Endodermal cell (in vitro differentiated cells): ENCODE data around the gene USP47. TPM values are rescaled to one million over a fixed set of nuclear protein-coding genes. Genes with fewer than 3 reads are reported as not detected.

Source experiments
- DNase-seq: peaks from one replicate; pipeline ENCODE4 v3.0.0-alpha.2; 2017
- H3K27ac ChIP-seq: 2 replicates; pipeline ENCODE4 v1.5.1; 2013; ENCODE audit warnings: mild to moderate bottlenecking, low read depth, low read length, moderate library complexity
- H3K27me3 ChIP-seq: 2 replicates; pipeline ENCODE4 v1.6.1; 2013; ENCODE audit warnings: mild to moderate bottlenecking, low read length, moderate library complexity; ENCODE audit not compliant: insufficient read depth, control insufficient read depth, poor library complexity, severe bottlenecking
- H3K36me3 ChIP-seq: 2 replicates; pipeline ENCODE4 v1.7.0; 2013; ENCODE audit warnings: mild to moderate bottlenecking, low read length, moderate library complexity; ENCODE audit not compliant: control insufficient read depth, insufficient read depth
- H3K4me1 ChIP-seq: one replicate; pipeline ENCODE4 v1.7.0; 2013; ENCODE audit warnings: low read length; ENCODE audit not compliant: control insufficient read depth, insufficient read depth
- H3K4me3 ChIP-seq: 2 replicates; pipeline ENCODE4 v1.5.1; 2013; ENCODE audit warnings: mild to moderate bottlenecking, low read length, moderate library complexity
- H3K9ac ChIP-seq: 2 replicates; pipeline ENCODE4 v1.6.1; 2013; ENCODE audit warnings: mild to moderate bottlenecking, low read length, moderate library complexity; ENCODE audit not compliant: poor library complexity, severe bottlenecking; ENCODE audit errors: extremely low read depth
- H3K9me3 ChIP-seq: 2 replicates; pipeline ENCODE4 v1.6.1; 2013; ENCODE audit warnings: mild to moderate bottlenecking, low read length, moderate library complexity; ENCODE audit not compliant: control insufficient read depth
- H3K27ac Mint-ChIP-seq: 2 replicates; pipeline ENCODE4 v1.8.0; 2020; ENCODE audit warnings: mixed read lengths
- H3K27me3 Mint-ChIP-seq: 2 replicates; pipeline ENCODE4 v1.8.0; 2021; ENCODE audit warnings: mild to moderate bottlenecking, mixed read lengths; ENCODE audit not compliant: insufficient read depth
- H3K36me3 Mint-ChIP-seq: 2 replicates; pipeline ENCODE4 v1.8.0; 2020; ENCODE audit warnings: low read depth, mixed read lengths
- H3K4me1 Mint-ChIP-seq: 2 replicates; pipeline ENCODE4 v1.8.0; 2020; ENCODE audit warnings: mixed read lengths
- H3K4me3 Mint-ChIP-seq: 2 replicates; pipeline ENCODE4 v1.8.0; 2020; ENCODE audit warnings: mild to moderate bottlenecking, moderate library complexity, mixed read lengths
- H3K9me3 Mint-ChIP-seq: 2 replicates; pipeline ENCODE4 v1.8.0; 2020; ENCODE audit warnings: mild to moderate bottlenecking, mixed read lengths
- WGBS, 2 experiments: methylation state at CpG; one replicate each; pipeline versions ENCODE4 v1.1.5 to v1.1.7; 2013; ENCODE audit warnings: missing lambda C conversion rate in 2 of 2, mixed read lengths in 1 of 2; ENCODE audit not compliant: insufficient coverage in 1 of 2, insufficient read length in 1 of 2; 5-methylcytosine and 5-hydroxymethylcytosine counted together
- total RNA-seq, 2 donors: library from RNA; stranded (reverse); fragmentation: NEBNext Ultra II Directional in 1 of 2; extraction: Animal tissue kit (Norgen Biotek cat#: 25700) in 1 of 2; gene quantifications; 2 replicates in 1 of 2; 3 replicates in 1 of 2; pipeline ENCODE4 v1.2.1, GENCODE V29; 2021
- TF ChIP-seq, protein P1 (sequence below): fragments of 200-600 bp; sonication (generic); conservative IDR thresholded peaks from 2 replicates; pipeline ENCODE4 v1.5.0; 2021; ENCODE audit warnings: antibody characterized with exemption, mild to moderate bottlenecking

Gene USP47
- total RNA-seq, 2 donors from 2014 or later: 26.3 to 26.9 TPM

GRCh38 chr11:11992257-11993212, 150.8 kb downstream of the USP47 start:
- peak overlapping the region; percentile 26 for H3K4me3 ChIP-seq
- H3K27me3 Mint-ChIP-seq: no peaks in the 10 kb centered on the region
- no peaks in the 10 kb centered on the region for H3K9me3 Mint-ChIP-seq
- no peak overlapping the region for H3K9ac ChIP-seq
- H3K27ac ChIP-seq: no peak overlapping the region
- H3K4me1 ChIP-seq: peaks cover 15% of the 10 kb centered on the region
- no peaks in the 10 kb centered on the region for H3K9me3 ChIP-seq
- DNase-seq: peak; percentile 88
- TF ChIP-seq, protein P1, sequence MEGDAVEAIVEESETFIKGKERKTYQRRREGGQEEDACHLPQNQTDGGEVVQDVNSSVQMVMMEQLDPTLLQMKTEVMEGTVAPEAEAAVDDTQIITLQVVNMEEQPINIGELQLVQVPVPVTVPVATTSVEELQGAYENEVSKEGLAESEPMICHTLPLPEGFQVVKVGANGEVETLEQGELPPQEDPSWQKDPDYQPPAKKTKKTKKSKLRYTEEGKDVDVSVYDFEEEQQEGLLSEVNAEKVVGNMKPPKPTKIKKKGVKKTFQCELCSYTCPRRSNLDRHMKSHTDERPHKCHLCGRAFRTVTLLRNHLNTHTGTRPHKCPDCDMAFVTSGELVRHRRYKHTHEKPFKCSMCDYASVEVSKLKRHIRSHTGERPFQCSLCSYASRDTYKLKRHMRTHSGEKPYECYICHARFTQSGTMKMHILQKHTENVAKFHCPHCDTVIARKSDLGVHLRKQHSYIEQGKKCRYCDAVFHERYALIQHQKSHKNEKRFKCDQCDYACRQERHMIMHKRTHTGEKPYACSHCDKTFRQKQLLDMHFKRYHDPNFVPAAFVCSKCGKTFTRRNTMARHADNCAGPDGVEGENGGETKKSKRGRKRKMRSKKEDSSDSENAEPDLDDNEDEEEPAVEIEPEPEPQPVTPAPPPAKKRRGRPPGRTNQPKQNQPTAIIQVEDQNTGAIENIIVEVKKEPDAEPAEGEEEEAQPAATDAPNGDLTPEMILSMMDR: no peak
- peaks cover 1% of the 10 kb centered on the region for H3K36me3 ChIP-seq
- WGBS, 2 experiments: 54 to 56% methylated on average over 2 to 6 of the region's 6 CpGs
- H3K4me3 Mint-ChIP-seq: no peak overlapping the region
- peaks cover 43% of the 10 kb centered on the region for H3K4me1 Mint-ChIP-seq
- no peaks in the 10 kb centered on the region for H3K27me3 ChIP-seq
- peaks cover 14% of the 10 kb centered on the region for H3K36me3 Mint-ChIP-seq
- H3K27ac Mint-ChIP-seq: no peak overlapping the region

GRCh38 chr11:11993839-11994238, 152.1 kb downstream of the USP47 start:
- no peak for DNase-seq
- Histone ChIP-seq H3K27ac (peak overlapping the region; percentile 33), H3K9me3 (no peaks in the 10 kb centered on the region), H3K27me3 (no peaks in the 10 kb centered on the region), H3K4me3 (no peak overlapping the region), H3K4me1 (peaks cover 15% of the 10 kb centered on the region), H3K36me3 (peaks cover 13% of the 10 kb centered on the region), H3K9ac (no peak overlapping the region)
- Mint-ChIP-seq H3K4me3 (no peak overlapping the region), H3K27me3 (no peaks in the 10 kb centered on the region), H3K36me3 (peaks cover 18% of the 10 kb centered on the region), H3K9me3 (no peaks in the 10 kb centered on the region), H3K4me1 (peaks cover 31% of the 10 kb centered on the region), H3K27ac (peak overlapping the region; percentile 15)
- 53 to 74% methylated on average over 7 to 8 of the region's 8 CpGs for WGBS, 2 experiments
- TF ChIP-seq, protein P1: no peak

DNA sequence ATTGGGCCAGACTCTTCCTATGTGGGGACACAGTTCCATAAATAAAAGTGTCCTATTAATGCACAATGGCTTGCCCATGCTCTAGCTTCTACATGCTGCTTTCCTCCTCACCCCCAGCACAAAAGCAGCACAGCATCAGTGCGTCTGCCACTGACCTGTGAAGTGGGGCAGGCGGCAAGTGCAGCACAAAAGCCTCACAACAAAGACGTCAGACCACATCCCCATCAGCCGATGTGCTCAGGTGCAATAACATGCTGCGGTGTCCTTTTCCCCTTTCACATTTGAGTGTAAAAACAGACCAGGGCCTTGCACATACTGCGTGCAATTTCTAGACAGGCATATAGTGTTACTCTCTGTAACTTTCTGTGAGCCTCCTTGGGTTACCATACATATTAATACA, 153.8 kb downstream of the USP47 start:
- no peaks in the 10 kb centered on the region for H3K9me3 Mint-ChIP-seq
- Histone ChIP-seq H3K4me1 (peaks cover 15% of the 10 kb centered on the region), H3K36me3 (peaks cover 14% of the 10 kb centered on the region), H3K9ac (no peak overlapping the region), H3K27ac (no peak overlapping the region), H3K27me3 (no peaks in the 10 kb centered on the region), H3K4me3 (no peak overlapping the region), H3K9me3 (no peaks in the 10 kb centered on the region)
- 92% methylated on average over 4 to 6 of the region's 6 CpGs for WGBS, 2 experiments
- no peak for DNase-seq
- no peak overlapping the region for H3K4me3 Mint-ChIP-seq
- peaks cover 30% of the 10 kb centered on the region for H3K4me1 Mint-ChIP-seq
- H3K27ac Mint-ChIP-seq: no peak overlapping the region
- H3K36me3 Mint-ChIP-seq: peaks cover 15% of the 10 kb centered on the region
- TF ChIP-seq, protein P1: no peak
- no peaks in the 10 kb centered on the region for H3K27me3 Mint-ChIP-seq
